Measurements from ENCODE around the gene ZNF804A.
"Not testable (repeated sequence)": the region's sequence is repeated elsewhere in the genome, so short reads cannot be mapped to it uniquely, and the experiment has no call there.

Gene ZNF804A

GRCh38 chr2:184729581-184729980, 131.3 kb downstream of the ZNF804A start:
- DNase-seq: no peak

- DNase-seq: no peak
Measured at GRCh38 chr2:184730288-184730687, 132.0 kb downstream of the ZNF804A start.

GRCh38 chr2:184734338-184734737, 136.0 kb downstream of the ZNF804A start:
- no peak for DNase-seq

- no peak for DNase-seq
Measured at GRCh38 chr2:184735611-184736010, 137.3 kb downstream of the ZNF804A start.

- DNase-seq: no peak
Measured at GRCh38 chr2:184743096-184743495, 144.8 kb downstream of the ZNF804A start.

- no peak for DNase-seq
Measured at GRCh38 chr2:184756161-184756560, 157.8 kb downstream of the ZNF804A start.

- DNase-seq: no peak
Measured at GRCh38 chr2:184756885-184757284, 158.6 kb downstream of the ZNF804A start.

GRCh38 chr2:184759557-184760255, 161.4 kb downstream of the ZNF804A start:
- DNase-seq: not testable (repeated sequence)

GRCh38 chr2:184760931-184761330, 162.6 kb downstream of the ZNF804A start:
- DNase-seq: no peak

GRCh38 chr2:184765112-184765895, 167.0 kb downstream of the ZNF804A start:
- DNase-seq: no peak

- no peak for DNase-seq
Measured at GRCh38 chr2:184767059-184767458, 168.7 kb downstream of the ZNF804A start.

- DNase-seq: no peak
Measured at GRCh38 chr2:184769023-184769422, 170.7 kb downstream of the ZNF804A start.

GRCh38 chr2:184769686-184770085, 171.4 kb downstream of the ZNF804A start:
- DNase-seq: no peak

GRCh38 chr2:184779777-184780176, 181.4 kb downstream of the ZNF804A start:
- DNase-seq: no peak

- DNase-seq: no peak
Measured at GRCh38 chr2:184780384-184780783, 182.1 kb downstream of the ZNF804A start.

- no peak for DNase-seq
Measured at GRCh38 chr2:184780944-184781343, 182.6 kb downstream of the ZNF804A start.

- no peak for DNase-seq
Measured at GRCh38 chr2:184783576-184783975, 185.2 kb downstream of the ZNF804A start.

GRCh38 chr2:184793176-184793575, 194.8 kb downstream of the ZNF804A start:
- no peak for DNase-seq

- no peak for DNase-seq
Measured at GRCh38 chr2:184799379-184799778, 201.1 kb downstream of the ZNF804A start.

GRCh38 chr2:184814421-184814820, 216.1 kb downstream of the ZNF804A start:
- peak; percentile 12 for DNase-seq

- DNase-seq: no peak
Measured at GRCh38 chr2:184815824-184816223, 217.5 kb downstream of the ZNF804A start.

GRCh38 chr2:184824597-184824996, 226.3 kb downstream of the ZNF804A start:
- DNase-seq: no peak

- DNase-seq: no peak
Measured at GRCh38 chr2:184830531-184830930, 232.2 kb downstream of the ZNF804A start.

- no peak for DNase-seq
Measured at GRCh38 chr2:184834699-184835397, 236.5 kb downstream of the ZNF804A start.

All from NCI-H510A (cell line).